ENCODE measurements around the gene PHACTR1. TPM values are rescaled to one million over a fixed set of nuclear protein-coding genes. Genes with fewer than 3 reads are reported as not detected.

The PHACTR1 gene
- total RNA-seq, 2 experiments from 2014 or later: 0.47 to 0.61 TPM

GRCh38 chr6:13260101-13260598 is 543.6 kb downstream of the PHACTR1 start:
- no peaks in the 10 kb centered on the region for H3K36me3 Mint-ChIP-seq (ENCODE audit: low read depth)
- ChIA-PET CTCF (no interaction called here), POLR2A (no interaction called here)
- DNase-seq (no peak), ATAC-seq (no peak)
- no peak overlapping the region for H3K27ac Mint-ChIP-seq
- H3K4me3 Mint-ChIP-seq: no peak overlapping the region
- no peaks in the 10 kb centered on the region for H3K27me3 Mint-ChIP-seq (ENCODE audit: low read depth)
- no peaks in the 10 kb centered on the region for H3K9me3 Mint-ChIP-seq (ENCODE audit: insufficient read depth)
- H3K4me1 Mint-ChIP-seq (ENCODE audit: low read depth): peaks cover 8% of the 10 kb centered on the region

DNA sequence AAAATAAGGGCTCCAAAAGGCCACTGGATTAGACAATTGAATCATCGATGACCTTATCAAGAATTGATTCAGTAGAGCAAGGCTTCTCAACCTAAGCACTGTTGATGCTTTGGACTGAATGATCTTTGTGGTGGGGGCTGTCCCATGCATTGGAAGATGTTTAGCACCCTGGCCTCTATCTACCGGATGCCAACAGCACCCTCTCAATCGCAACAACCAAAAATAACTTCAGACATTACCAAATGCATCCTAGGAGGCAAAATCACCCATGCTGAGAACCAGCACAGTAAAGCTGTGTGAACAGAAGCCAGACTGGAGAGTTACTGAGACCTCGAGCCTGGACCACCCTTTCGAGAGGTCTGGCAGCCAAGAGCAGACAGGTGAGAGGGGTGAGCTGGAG is 544.3 kb downstream of the PHACTR1 start:
- no peaks in the 10 kb centered on the region for H3K9me3 Mint-ChIP-seq (ENCODE audit: insufficient read depth)
- no peaks in the 10 kb centered on the region for H3K27me3 Mint-ChIP-seq (ENCODE audit: low read depth)
- H3K36me3 Mint-ChIP-seq (ENCODE audit: low read depth): no peaks in the 10 kb centered on the region
- no peak overlapping the region for H3K4me3 Mint-ChIP-seq
- no peak for ATAC-seq
- H3K27ac Mint-ChIP-seq: no peak overlapping the region
- CTCF ChIA-PET: interaction anchor here (1.0 kb wide), 1 partner anchor 314 kb away, joined by 3 read pairs; no protein-coding TSS in a partner anchor
- no peak for DNase-seq
- POLR2A ChIA-PET: no interaction called here
- H3K4me1 Mint-ChIP-seq (ENCODE audit: low read depth): peaks cover 8% of the 10 kb centered on the region

- ATAC-seq (no peak), DNase-seq (peak; percentile 41)
- Mint-ChIP-seq H3K4me3 (no peak overlapping the region), H3K36me3 (ENCODE audit: low read depth) (no peaks in the 10 kb centered on the region), H3K9me3 (ENCODE audit: insufficient read depth) (no peaks in the 10 kb centered on the region), H3K27ac (no peak overlapping the region), H3K4me1 (ENCODE audit: low read depth) (peaks cover 8% of the 10 kb centered on the region), H3K27me3 (ENCODE audit: low read depth) (no peaks in the 10 kb centered on the region)
- POLR2A ChIA-PET: no interaction called here
- CTCF ChIA-PET: interaction anchor here (1.0 kb wide), 1 partner anchor 314 kb away, joined by 3 read pairs; no protein-coding TSS in a partner anchor
Observed at GRCh38 chr6:13261464-13261994, 545.0 kb downstream of the PHACTR1 start.

- H3K4me1 Mint-ChIP-seq (ENCODE audit: low read depth): peaks cover 13% of the 10 kb centered on the region
- CTCF ChIA-PET: no interaction called here
Observed at GRCh38 chr6:13262302-13263230, 546.0 kb downstream of the PHACTR1 start.

DNA sequence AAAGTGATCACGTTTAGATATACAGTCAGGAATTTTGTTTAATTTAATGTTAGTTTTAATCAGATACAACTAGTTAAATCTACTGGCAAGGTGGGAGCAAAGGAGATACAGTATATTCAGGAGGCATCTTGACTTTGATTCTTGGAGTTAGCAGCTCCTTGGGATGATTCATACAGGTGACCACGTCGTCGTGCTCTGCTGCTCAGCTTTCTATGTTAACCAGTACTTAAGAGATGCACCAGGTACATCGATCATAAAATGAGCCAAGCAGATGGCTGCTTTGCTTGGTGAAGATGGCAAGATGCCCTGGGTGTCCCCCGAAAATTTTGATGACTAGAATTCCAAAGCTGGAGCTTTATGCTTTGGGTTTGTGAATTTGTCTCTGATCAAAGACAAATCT is 547.1 kb downstream of the PHACTR1 start:
- Mint-ChIP-seq H3K27ac (no peak overlapping the region), H3K36me3 (ENCODE audit: low read depth) (peaks cover 4% of the 10 kb centered on the region), H3K27me3 (ENCODE audit: low read depth) (peaks cover 3% of the 10 kb centered on the region), H3K4me1 (ENCODE audit: low read depth) (peaks cover 15% of the 10 kb centered on the region), H3K4me3 (no peak overlapping the region), H3K9me3 (ENCODE audit: insufficient read depth) (no peaks in the 10 kb centered on the region)
- DNase-seq (no peak), ATAC-seq (no peak)
- CTCF ChIA-PET: no interaction called here
- POLR2A ChIA-PET: interaction anchor here (1.0 kb wide), 1 partner anchor 41 kb away, joined by 3 read pairs; no protein-coding TSS in a partner anchor

More at GRCh38 chr6:13262302-13263230, 546.0 kb downstream of the PHACTR1 start:
- H3K4me3 Mint-ChIP-seq: no peak overlapping the region
- no peak overlapping the region for H3K27ac Mint-ChIP-seq
- POLR2A ChIA-PET: interaction anchor here (1.0 kb wide), 1 partner anchor 42 kb away, joined by 3 read pairs; no protein-coding TSS in a partner anchor
- H3K27me3 Mint-ChIP-seq (ENCODE audit: low read depth): peaks cover 3% of the 10 kb centered on the region
- ATAC-seq (no peak), DNase-seq (no peak)
- peaks cover 4% of the 10 kb centered on the region for H3K36me3 Mint-ChIP-seq (ENCODE audit: low read depth)
- no peaks in the 10 kb centered on the region for H3K9me3 Mint-ChIP-seq (ENCODE audit: insufficient read depth)

GRCh38 chr6:13267142-13267651 is 550.6 kb downstream of the PHACTR1 start:
- Mint-ChIP-seq H3K9me3 (ENCODE audit: insufficient read depth) (no peaks in the 10 kb centered on the region), H3K4me3 (no peak overlapping the region), H3K27me3 (ENCODE audit: low read depth) (peaks cover 7% of the 10 kb centered on the region), H3K27ac (no peak overlapping the region), H3K36me3 (ENCODE audit: low read depth) (peaks cover 4% of the 10 kb centered on the region), H3K4me1 (ENCODE audit: low read depth) (peaks cover 7% of the 10 kb centered on the region)
- no peak for DNase-seq
- POLR2A ChIA-PET: no interaction called here
- CTCF ChIA-PET: no interaction called here
- ATAC-seq: no peak

- no peaks in the 10 kb centered on the region for H3K9me3 Mint-ChIP-seq (ENCODE audit: insufficient read depth)
- peaks cover 17% of the 10 kb centered on the region for H3K4me1 Mint-ChIP-seq (ENCODE audit: low read depth)
- POLR2A ChIA-PET: no interaction called here
- peaks cover 14% of the 10 kb centered on the region for H3K27me3 Mint-ChIP-seq (ENCODE audit: low read depth)
- no peak overlapping the region for H3K27ac Mint-ChIP-seq
- peaks cover 4% of the 10 kb centered on the region for H3K36me3 Mint-ChIP-seq (ENCODE audit: low read depth)
- no peak for DNase-seq
- CTCF ChIA-PET: no interaction called here
- no peak overlapping the region for H3K4me3 Mint-ChIP-seq
- ATAC-seq: no peak
Observed at GRCh38 chr6:13268913-13269518, 552.4 kb downstream of the PHACTR1 start.

GRCh38 chr6:13272131-13273046 is 555.8 kb downstream of the PHACTR1 start:
- ATAC-seq (no peak), DNase-seq (no peak)
- Mint-ChIP-seq H3K4me1 (ENCODE audit: low read depth) (peaks cover 29% of the 10 kb centered on the region), H3K27ac (no peak overlapping the region), H3K36me3 (ENCODE audit: low read depth) (no peaks in the 10 kb centered on the region), H3K9me3 (ENCODE audit: insufficient read depth) (no peaks in the 10 kb centered on the region), H3K4me3 (no peak overlapping the region), H3K27me3 (ENCODE audit: low read depth) (peaks cover 12% of the 10 kb centered on the region)
- ChIA-PET CTCF (no interaction called here), POLR2A (no interaction called here)

- no peak for ATAC-seq
- H3K4me3 Mint-ChIP-seq: no peak overlapping the region
- H3K27me3 Mint-ChIP-seq (ENCODE audit: low read depth): peaks cover 12% of the 10 kb centered on the region
- ChIA-PET CTCF (no interaction called here), POLR2A (no interaction called here)
- H3K36me3 Mint-ChIP-seq (ENCODE audit: low read depth): no peaks in the 10 kb centered on the region
- no peaks in the 10 kb centered on the region for H3K9me3 Mint-ChIP-seq (ENCODE audit: insufficient read depth)
- H3K4me1 Mint-ChIP-seq (ENCODE audit: low read depth): peaks cover 35% of the 10 kb centered on the region
- no peak overlapping the region for H3K27ac Mint-ChIP-seq
- no peak for DNase-seq
Observed at GRCh38 chr6:13273202-13273930, 556.8 kb downstream of the PHACTR1 start.

DNA sequence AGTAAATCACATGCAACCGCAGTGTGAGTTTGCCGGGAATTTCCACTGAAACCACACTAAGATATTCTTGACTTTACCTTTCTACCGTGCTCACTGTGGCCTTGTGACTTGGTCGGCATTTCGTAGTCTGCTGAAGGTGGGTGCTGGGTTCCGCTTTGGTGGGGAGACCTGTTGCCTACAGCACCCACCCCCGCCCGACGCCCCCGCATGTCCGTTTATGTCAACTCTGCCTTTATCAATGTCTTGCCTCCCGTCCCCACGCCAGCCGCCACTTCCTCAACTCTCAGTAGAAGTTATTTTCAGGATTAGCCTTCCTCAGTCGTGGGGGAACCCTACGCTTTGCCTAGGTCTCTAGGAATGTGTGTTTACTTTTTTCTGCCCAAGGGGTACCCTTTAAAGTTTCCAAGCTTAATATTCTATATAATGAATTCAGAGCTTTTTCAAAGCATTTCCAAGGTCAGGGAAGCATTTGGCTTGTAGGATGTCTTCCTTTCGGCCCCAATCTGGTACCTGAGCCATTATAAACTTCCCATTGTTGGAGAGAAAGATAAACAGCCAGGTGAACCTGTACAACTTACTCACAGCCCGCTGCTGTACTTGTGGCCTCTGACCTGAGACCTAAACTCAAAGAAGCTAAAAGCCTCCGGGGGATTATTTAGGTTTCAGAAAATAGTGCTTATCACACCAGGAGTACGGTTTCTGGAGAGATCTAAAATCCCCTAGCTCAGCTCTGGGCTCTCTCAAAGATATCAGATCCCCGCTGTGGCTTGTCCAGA is 557.6 kb downstream of the PHACTR1 start:
- POLR2A ChIA-PET: interaction anchor here (0.7 kb wide), 1 partner anchor 55 kb away, joined by 3 read pairs; no protein-coding TSS in a partner anchor
- peak; percentile 80 for ATAC-seq
- Mint-ChIP-seq H3K4me1 (ENCODE audit: low read depth) (peaks cover 38% of the 10 kb centered on the region), H3K27me3 (ENCODE audit: low read depth) (peaks cover 12% of the 10 kb centered on the region), H3K4me3 (peak overlapping the region; percentile 51), H3K9me3 (ENCODE audit: insufficient read depth) (no peaks in the 10 kb centered on the region), H3K27ac (peak overlapping the region; percentile 61), H3K36me3 (ENCODE audit: low read depth) (no peaks in the 10 kb centered on the region)
- CTCF ChIA-PET: interaction anchor here (1.1 kb wide), 1 partner anchor 363 kb away, joined by 5 read pairs; no protein-coding TSS in a partner anchor
- peak; percentile 52 for DNase-seq

All from activated CD8-positive, alpha-beta T cell treated with anti-CD3 and anti-CD28 coated beads, Interleukin-2, amount 10 ng/mL, durations not matched to agents 7 days and 5 days (primary cell).